Glutamatergic neuron (in vitro differentiated cells): Measurements from ENCODE around the gene ASPSCR1. TPM values are rescaled to one million over a fixed set of nuclear protein-coding genes. Genes with fewer than 3 reads are reported as not detected.

Experiments
- DNase-seq: peaks from one replicate; pipeline ENCODE4 v3.0.0; 2022
- H3K27ac Mint-ChIP-seq: one replicate; pipeline ENCODE4 v1.8.0; 2020; ENCODE audit warnings: mild to moderate bottlenecking, mixed read lengths, inconsistent platforms; ENCODE audit not compliant: unreplicated experiment
- H3K27me3 Mint-ChIP-seq: one replicate; pipeline ENCODE4 v1.8.0; 2020; ENCODE audit warnings: mild to moderate bottlenecking, moderate library complexity, mixed read lengths, inconsistent platforms; ENCODE audit not compliant: unreplicated experiment
- H3K36me3 Mint-ChIP-seq: one replicate; pipeline ENCODE4 v1.8.0; 2020; ENCODE audit warnings: mild to moderate bottlenecking, mixed read lengths, inconsistent platforms; ENCODE audit not compliant: unreplicated experiment
- H3K4me1 Mint-ChIP-seq: one replicate; pipeline ENCODE4 v1.8.0; 2020; ENCODE audit warnings: mild to moderate bottlenecking, low read depth, mixed read lengths, inconsistent platforms; ENCODE audit not compliant: unreplicated experiment
- H3K4me3 Mint-ChIP-seq: one replicate; pipeline ENCODE4 v1.8.0; 2020; ENCODE audit warnings: mild to moderate bottlenecking, mixed read lengths, inconsistent platforms; ENCODE audit not compliant: unreplicated experiment
- H3K9me3 Mint-ChIP-seq: one replicate; pipeline ENCODE4 v1.8.0; 2020; ENCODE audit warnings: mild to moderate bottlenecking, moderate library complexity, mixed read lengths, inconsistent platforms; ENCODE audit not compliant: unreplicated experiment
- CTCF ChIP-seq: fragments of 200-600 bp; sonication (generic); IDR thresholded peaks from one replicate; pipeline ENCODE4 v1.5.0; 2021; ENCODE audit not compliant: partially characterized antibody, unreplicated experiment
- total RNA-seq: library from RNA; stranded (reverse); fragmentation: NEBNext Ultra II Directional; extraction: Animal tissue kit (Norgen Biotek cat#: 25700); gene quantifications from one replicate; pipeline ENCODE4 v1.2.1, GENCODE V29; 2021; ENCODE audit not compliant: unreplicated experiment

Gene ASPSCR1
- total RNA-seq, 1 donor from 2014 or later: 51.7 TPM

GRCh38 chr17:82060614-82061013 lies 83.2 kb downstream of the ASPSCR1 start:
- Mint-ChIP-seq H3K9me3 (no peaks in the 10 kb centered on the region), H3K4me3 (no peak overlapping the region), H3K27ac (no peak overlapping the region), H3K36me3 (no peaks in the 10 kb centered on the region), H3K4me1 (no peaks in the 10 kb centered on the region), H3K27me3 (no peaks in the 10 kb centered on the region)
- no peak for DNase-seq
- TF ChIP-seq CTCF: no peak

GRCh38 chr17:82061047-82061925 lies 83.9 kb downstream of the ASPSCR1 start:
- Mint-ChIP-seq H3K9me3 (peaks cover 3% of the 10 kb centered on the region), H3K27ac (no peak overlapping the region), H3K4me1 (no peaks in the 10 kb centered on the region), H3K27me3 (peaks cover 2% of the 10 kb centered on the region), H3K4me3 (no peak overlapping the region), H3K36me3 (no peaks in the 10 kb centered on the region)
- DNase-seq: no peak
- no peak for TF ChIP-seq CTCF

- H3K4me1 Mint-ChIP-seq: no peaks in the 10 kb centered on the region
- TF ChIP-seq CTCF: no peak
- H3K9me3 Mint-ChIP-seq: peaks cover 3% of the 10 kb centered on the region
- H3K36me3 Mint-ChIP-seq: no peaks in the 10 kb centered on the region
- no peak overlapping the region for H3K4me3 Mint-ChIP-seq
- DNase-seq: no peak
- no peak overlapping the region for H3K27ac Mint-ChIP-seq
- H3K27me3 Mint-ChIP-seq: peaks cover 9% of the 10 kb centered on the region
Observed at GRCh38 chr17:82062076-82062983, 84.9 kb downstream of the ASPSCR1 start.

- H3K4me1 Mint-ChIP-seq: no peaks in the 10 kb centered on the region
- peaks cover 3% of the 10 kb centered on the region for H3K9me3 Mint-ChIP-seq
- TF ChIP-seq CTCF: no peak
- peaks cover 10% of the 10 kb centered on the region for H3K27me3 Mint-ChIP-seq
- no peak overlapping the region for H3K4me3 Mint-ChIP-seq
- H3K27ac Mint-ChIP-seq: no peak overlapping the region
- no peaks in the 10 kb centered on the region for H3K36me3 Mint-ChIP-seq
- DNase-seq: no peak
Observed at GRCh38 chr17:82062984-82063368, 85.5 kb downstream of the ASPSCR1 start.
